NCI-H446 treated with DMSO at 0.1 percent for 48 hours (cell line): ENCODE results near the gene SH3GL3.

Source experiments
- DNase-seq: peaks from one replicate; lab custom pipeline; 2025; lab: John Stamatoyannopoulos, UW

The SH3GL3 gene

DNA sequence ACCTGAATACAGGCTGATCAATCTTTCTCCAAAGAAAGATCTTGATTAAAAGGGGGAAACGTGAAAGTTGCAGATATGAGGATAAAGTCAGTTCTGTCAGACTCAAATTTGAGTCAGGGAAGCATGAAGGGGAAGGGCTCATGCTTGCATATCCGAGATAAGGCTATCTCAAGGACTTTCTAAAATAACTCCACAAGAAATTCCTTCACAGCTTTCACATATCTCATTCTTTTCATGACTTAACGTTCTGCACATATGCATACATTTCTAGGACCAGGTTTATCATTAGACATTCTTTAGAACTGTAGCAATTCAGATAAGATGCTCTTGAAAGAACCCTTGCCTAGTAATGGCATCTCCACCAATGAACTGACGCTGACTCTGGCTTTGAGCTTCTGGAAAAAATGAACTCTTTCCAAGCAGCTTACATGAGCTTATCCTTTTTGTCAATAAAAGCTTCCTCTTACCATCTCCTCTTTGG lies 15.9 kb downstream of the SH3GL3 start:
- DNase-seq, result no peak

DNA sequence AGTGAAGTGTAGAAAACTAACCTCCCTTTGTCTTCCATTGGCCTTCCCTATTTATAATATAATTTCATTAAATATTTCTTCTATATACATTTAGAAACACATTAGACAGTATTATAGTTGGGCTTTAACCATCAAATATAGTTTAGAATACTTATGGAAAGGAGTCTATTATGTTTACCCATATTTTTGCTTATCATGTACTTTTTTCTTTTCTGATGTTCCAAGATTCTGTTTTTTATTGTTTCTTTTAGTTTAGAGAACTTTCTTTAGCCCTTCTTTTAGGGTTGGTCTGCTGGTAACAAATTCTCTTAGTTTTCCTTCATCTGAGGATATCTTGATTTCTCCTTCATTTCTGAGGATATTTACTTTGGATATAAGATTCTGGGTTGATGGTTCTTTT lies 23.7 kb downstream of the SH3GL3 start:
- no peak for DNase-seq

DNA sequence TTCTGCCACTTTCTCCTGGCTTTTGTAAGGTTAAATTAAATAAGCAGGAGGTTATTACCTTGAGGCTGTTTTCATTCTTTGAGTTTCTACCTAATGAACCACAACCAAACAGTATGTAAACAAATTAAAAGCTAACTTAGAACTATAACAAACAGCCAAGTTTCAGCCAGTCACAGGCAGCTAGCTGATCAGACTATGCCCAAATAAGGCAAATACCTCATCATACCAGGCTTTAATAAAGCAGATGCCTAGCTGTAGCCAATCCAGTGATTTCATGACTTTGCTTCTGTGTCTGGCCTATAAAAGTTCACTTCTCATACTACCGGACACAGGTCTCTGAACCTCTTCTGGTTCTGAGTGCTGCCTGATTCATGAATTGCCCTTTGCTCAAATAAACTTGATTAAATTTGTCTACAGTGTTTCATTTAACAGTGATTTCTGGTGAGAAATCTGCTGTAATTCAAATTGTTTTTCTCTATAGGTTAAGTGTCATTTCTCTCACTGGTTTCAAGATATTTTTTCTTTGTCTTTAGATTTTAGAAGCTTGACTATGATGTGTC lies 24.2 kb downstream of the SH3GL3 start:
- DNase-seq, result no peak

DNA sequence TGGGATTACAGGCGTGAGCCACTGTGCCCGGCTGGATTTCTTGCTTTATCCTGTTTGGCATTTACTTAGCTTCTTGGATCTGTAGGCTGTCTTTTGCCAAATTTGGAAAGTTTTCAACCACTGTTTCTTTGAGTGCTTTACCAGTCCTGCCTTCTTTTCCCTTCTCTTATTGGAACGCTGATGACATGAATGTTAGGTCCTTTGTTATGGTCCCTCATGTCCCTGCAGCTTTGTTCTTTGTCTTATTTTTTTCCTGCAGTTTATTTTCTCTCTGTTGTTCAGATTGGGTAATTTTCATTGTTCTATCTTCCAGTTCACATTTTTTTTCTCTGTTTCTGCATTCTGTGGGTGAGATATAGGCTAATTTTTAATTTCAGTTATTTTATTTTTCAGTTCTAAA lies 25.0 kb downstream of the SH3GL3 start:
- no peak for DNase-seq

DNA sequence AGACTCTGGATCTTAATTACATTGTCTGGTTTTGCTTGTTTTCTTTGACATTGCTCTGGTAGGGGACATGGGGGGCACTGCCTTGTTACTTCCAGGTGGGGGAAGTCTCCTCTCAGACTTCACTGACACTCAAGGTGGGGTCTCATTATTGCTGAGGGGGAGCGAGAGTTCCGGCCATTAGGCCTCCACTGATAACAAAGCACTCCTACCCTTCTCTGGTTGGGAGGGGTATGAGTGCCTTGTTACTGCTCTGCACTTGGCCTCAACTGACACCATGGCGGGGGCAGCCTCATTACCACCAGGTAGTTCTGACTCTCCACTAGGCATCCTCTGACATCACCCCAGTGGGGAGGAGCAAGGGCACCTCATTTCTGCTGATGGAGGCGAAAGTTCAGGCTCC lies 25.7 kb downstream of the SH3GL3 start:
- no peak for DNase-seq

DNA sequence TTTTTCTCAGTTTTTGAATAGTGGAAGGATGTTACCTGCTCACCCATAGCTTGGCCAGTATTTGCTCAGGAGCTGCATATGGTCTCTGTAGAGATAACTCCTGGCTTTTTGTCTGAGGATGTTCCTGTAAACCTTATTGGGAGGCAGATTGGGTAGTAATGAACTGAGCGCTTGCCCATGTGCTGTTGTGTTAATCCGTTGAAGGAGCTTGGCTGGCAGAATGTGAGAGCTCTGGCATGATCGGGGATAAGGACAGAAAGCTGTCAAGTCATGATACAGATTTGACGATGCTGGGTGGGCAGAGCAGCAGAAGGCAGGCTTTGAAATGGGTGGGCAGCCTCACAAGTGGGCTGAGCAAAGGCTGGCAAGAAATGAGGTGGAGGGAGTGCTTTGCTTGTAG lies 27.4 kb downstream of the SH3GL3 start:
- DNase-seq, result no peak

DNA sequence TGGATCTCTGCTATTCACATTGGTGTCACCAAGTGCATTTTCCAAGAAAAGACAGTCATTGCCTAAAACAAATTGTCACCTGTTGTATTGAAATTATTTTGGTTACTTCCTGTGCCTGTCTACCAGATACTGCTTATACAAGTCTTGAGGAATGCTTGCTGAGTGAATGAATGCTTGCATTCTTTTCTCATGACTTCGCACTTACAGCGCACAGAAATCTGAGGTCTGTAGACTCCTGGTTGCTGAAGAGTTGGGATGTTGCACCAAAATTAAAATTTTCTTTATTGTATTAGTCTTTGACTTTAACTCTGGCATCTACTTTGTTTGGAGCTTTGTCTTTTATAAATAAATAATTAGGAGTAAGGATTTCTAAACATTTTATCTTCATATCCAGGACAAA lies 28.4 kb downstream of the SH3GL3 start:
- no peak for DNase-seq

DNA sequence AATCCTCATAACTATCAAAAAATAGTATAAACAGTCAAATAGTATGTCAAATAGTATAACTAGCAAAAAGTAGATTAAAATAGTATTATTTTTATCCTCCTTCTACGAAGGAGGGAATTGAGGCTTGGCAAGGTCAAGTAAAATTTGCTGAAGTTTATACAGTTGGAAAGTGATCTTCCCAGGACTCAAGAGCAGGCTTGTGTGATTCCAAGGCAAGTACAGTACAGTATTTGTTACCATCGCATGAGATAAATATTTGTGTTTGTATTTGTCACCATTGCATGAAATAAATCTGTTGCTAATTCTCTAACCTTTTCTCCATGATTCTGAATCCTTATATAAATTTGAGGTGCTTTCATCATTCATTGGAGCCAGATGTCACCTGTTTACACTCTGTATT lies 28.9 kb downstream of the SH3GL3 start:
- DNase-seq, result no peak

DNA sequence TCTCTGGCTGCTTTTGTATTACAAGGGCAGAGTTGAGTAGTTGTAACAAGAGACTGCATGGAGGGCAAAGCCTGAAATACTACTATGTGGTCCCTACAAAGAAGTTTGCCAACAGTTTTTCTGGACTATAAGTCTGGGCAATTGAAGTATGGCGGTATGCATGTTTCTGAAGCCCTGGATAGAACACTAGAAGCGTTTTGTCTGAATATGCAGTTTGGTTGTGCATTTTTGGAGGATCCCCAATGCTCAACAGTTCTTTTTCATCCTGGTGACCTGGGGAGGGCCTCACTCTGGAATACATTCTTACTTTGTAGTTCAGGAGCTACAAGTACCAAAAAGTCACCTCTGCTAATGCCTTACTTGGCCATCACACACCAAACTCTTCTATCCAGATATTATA lies 29.6 kb downstream of the SH3GL3 start:
- DNase-seq, result no peak

DNA sequence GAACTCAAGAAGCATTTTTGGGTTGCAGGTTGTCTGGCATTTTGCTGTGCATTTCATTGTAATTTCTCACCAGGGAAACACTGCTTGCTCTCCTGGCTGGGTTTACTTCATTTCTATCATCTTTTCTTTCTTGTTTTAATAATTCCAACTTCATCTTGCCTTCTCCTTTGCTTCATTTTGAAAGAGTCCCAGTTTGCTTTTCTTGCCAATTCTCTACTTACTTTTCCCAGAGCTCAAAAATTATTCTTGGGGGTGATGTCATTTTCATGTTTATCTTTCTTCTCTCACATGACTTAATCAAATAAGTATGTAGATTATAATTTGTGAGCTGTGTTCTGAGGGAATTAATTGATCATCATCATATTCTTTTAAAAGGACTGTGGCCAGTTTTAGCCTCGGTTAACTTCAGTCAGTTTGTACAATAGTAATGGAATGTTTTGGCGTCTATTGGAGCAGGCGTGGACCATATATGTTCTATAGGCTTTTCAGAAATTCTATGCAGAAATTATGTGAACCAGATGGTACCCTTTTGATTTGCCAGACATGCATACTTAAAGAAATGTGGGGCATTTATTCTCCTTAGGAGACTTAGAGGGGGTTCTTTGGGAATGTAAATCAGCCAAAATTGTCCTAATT lies 30.1 kb downstream of the SH3GL3 start:
- DNase-seq, result no peak

DNA sequence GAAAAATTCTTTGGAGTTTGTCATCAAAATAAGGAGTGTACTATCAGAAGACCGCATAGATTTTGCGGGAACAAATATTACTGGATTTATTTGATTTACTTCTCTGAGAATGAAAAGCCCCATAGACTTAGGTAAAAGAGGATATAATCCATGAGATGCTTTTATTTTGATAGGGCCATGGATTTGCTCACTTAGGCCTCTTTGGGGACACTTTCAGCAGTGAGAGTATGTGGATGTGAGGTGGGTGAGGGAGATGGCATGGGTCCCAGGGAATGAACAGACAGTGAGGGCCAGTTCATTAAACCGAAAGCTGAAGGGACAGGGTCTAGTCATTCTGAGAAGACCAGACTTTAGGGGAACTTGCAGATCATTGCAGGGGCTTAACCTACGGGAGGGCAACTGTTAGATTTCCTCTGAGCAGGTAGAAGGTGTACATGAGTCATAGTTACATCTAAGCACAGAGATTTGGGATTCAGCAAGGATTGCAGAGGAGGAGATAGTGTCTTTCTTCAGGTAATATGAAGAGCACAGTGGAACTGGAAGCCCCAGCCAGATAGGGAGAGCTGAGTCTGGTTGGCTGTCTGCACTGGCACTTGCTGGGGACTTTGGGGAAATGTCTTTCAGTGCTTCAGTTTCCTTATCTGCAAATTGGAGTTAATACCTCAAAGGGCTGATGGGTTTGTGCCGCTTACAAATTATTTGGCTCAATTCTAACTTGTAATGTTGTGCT lies 30.8 kb downstream of the SH3GL3 start:
- no peak for DNase-seq

DNA sequence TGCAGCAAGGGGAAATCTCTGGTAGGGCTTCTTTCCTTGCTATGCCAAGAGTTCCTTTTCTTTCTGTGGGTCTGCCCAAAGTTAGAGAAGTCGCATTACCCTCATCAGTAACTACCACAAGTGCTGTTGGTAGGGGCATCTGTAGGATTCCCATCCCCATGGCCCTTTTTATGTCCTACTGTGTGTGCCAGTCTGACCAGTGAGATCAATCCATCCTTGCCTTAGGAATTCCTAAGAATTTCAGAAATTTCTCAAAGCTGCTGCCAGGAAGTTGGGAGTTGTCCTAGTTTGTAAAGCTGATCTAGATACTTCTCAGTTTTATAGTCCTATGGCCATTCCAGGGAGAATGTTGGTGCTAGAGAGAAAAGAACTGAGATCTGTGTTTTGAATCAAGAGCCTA lies 36.5 kb downstream of the SH3GL3 start:
- DNase-seq, result no peak

DNA sequence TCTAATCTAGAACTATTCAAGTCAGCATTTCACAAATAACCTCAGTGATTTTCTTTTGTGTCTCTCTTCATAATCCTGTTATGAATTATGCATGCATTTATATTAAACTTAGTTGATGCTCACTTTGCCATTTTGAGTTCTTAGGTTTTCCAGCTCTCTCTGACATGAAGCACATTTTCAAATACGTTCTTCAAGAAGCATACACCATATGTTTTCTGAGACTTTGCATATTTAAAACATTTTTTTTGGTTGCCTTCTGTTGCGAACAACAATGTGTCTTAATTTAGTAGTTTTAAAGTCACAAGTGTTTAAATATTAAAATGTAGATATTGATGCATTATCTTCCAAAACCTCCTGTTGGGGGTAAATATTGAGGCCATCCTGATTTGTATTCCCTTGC lies 37.5 kb downstream of the SH3GL3 start:
- no peak for DNase-seq

DNA sequence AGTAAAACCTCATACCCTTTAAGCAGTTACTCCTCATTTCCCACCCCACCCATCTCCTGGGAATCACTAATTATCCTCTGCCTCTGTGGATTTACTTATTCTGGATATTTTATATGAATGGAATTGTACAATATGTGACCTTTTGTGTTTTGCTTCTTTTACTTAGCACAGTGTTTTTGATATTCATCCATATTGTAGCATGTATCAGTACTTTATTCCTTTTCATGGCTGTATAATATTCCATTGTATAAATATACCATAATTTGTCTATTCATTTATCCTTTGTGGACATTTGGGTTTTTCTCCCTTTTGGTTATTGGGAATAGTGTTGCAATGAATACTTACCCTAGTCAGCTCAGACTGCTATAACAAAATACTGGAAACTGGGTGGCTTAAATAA lies 39.2 kb downstream of the SH3GL3 start:
- no peak for DNase-seq

DNA sequence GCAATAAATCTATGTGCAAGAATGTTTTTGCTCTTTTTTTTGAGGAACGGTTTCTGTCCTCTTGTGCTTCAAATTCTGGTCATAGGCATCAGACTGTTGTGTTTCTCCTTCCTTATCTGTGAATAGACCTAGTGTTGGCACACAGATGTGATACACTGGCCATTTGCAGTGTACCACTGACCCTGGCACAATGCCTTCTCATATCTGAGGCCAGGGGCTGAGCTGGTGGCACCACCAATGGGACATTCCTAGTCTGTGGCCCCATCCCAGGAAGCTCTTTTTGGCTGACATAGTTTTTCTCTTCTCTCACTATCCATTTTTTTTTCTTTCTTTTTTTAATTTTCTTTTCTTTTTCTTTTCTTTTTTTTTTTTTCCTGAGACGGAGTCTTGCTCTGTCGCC lies 40.4 kb downstream of the SH3GL3 start:
- no peak for DNase-seq

DNA sequence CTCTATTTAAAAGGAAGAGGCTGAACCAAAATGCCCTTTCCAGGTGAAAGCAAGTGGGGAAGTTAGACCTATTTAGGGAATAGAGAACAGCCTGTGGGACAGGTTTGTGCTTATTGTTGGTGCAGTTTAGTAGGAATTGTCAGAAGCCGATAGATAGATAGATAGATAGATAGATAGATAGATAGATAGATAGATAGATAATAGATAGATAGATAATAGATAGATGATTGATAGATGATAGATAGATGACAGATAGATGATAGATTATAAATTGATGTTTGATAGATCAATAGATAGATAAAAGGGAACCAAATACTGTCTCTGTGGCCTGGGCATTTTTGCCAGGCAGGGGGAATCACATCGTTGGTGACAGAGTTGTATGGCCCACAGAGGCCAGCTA lies 42.5 kb downstream of the SH3GL3 start:
- no peak for DNase-seq

DNA sequence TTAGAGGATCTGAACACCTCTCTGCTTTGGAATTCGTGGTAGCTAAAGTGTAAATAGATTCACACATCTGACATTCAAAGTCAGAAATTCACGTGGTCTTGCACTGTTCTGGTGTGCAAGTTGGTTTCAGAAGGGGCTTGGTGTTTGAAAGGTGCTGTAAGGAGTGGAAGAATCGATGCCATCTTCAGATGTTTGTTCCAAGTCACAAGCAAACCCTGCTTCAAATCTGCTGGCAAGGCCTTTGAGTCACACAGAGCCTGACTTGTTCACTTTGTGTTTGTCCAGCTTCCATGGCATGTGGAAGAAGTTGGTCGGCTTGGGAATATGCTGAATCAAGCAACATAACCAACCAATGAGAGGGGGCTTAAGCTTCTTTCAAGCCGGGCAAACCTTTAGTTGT lies 44.3 kb downstream of the SH3GL3 start:
- DNase-seq, result no peak

DNA sequence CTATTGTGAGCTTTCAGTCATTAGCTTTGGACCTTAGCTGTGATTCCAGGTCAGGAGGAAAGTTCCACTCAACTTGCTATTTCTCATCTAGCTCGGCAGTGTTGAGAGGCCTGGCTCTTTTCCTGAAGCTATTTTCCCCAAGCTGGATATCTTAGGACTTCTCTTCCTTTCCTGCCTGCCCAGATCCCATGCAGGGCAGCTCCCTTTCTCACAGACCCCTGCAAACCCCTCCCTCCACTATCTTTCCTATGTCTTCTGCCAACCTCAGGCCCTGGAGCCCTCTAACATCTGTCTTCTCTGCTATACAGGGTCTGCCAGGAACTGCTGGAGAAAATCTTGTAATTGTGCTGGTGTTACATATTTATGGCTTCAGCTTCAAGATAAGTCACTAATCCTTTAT lies 49.6 kb downstream of the SH3GL3 start:
- DNase-seq, result no peak

DNA sequence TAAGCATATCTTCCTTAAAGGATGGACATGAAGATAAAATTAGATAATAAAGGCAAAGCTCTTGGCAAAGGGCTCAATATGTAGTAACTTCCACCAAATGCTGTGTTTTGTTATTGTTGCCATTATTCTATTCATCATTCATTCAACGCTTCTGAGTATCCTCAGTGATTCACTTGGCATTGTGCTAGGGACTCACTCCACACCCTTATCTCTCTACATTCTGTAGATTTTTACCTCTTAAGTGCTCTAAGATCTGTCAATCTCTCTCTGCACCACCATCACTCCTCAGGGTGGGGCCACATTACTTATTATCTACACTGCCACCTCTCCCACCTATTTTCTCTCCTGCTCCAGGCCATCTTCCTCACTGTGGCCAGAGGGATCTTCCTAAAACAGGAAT lies 51.2 kb downstream of the SH3GL3 start:
- no peak for DNase-seq

DNA sequence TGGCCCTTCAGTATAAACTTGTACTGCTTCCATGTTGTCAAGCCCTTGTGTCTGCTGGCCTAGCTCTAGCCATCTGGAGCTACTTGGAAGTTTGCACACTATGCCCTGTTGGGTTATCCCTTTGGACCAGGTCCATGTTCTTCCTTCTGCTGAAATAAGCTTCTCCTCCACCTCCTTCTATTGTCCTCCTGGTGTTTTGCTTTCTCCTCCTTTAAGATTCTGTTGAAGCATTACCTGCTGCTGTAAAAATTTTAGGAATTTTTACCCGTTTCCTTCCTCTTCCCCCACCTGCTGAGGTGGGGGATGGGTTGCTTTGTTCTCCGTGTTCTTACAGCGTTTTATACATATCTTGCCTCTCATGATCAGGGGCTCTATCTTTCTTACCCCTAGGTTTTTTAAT lies 51.7 kb downstream of the SH3GL3 start:
- no peak for DNase-seq

DNA sequence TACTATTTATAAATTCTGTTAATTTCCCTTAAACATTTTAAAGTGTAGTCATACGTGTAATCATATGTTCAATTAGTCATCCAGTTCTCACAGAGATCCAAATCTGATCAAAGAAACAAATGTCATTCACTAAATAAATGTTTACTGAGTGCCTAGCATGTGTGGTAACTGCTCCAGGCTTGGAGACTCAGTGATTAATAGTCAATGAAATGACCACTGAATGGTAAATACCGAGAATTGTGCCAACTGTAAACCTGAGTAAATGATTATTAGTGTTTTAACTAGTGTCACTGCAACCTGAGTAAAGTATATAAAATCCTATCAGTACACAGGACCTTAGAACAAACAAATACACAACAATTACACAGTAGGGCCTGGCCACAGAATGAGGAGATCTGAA lies 52.3 kb downstream of the SH3GL3 start:
- DNase-seq, result no peak

DNA sequence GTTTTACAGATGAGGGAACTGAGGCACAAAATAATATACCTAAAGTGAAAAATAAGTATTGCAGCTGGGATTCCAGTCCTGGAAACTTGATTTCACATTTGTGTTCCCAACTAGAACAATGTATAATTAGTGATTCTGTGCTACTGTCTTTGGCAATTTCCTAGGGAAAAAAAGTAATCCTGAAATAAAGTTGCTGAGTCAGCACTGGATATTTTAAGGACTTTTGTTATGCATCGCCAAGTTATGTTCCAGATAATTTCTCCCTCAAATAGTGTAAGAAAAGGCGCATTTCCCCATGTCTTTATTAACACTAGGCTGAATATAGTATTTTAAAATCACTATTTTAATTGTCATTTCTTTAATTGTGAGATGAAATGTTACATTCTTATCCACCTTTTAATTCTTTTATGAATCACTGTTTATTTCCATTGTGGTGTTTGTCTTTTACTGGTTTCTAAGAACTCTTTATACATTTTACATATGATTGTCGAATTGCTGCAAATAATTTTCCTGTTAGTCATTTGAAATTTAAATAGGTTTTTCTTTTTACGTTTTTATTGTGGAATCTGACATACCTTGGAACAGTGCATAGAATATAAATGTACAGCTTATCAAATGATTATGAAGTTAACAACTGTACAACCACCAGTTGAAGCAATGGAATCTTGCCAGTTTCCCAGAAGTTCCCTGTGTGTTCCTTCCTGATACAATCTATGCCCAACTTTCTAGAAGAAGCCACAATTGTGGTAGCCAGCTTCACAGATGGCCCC lies 56.6 kb downstream of the SH3GL3 start:
- no peak for DNase-seq

DNA sequence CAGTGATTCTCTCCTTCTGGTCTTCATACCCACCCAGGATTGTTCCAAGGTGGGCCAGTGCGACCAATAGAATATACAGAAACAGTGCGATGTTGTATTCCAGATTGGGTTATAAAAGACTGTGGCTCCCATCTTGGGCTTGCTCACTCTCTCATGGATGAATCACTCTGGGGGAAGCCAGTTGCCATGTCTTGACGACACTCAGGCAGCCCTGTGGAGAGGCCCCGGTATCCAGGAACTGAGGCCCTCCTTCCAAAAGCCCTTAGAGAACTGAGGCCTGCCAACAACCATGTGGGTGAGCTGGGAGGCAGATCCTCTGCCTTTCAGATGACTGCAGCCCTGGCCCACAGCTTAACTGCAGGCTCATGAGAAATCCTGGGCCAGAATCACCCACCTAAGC lies 57.2 kb downstream of the SH3GL3 start:
- DNase-seq, result no peak
